CD4-positive, alpha-beta T cell treated with Interleukin-15 for 1 hour (primary cell): ENCODE data around the gene THOC7.

Experiments
- DNase-seq: peaks from one replicate; pipeline ENCODE4 v3.0.0-alpha.2; 2020

THOC7 gene

DNA sequence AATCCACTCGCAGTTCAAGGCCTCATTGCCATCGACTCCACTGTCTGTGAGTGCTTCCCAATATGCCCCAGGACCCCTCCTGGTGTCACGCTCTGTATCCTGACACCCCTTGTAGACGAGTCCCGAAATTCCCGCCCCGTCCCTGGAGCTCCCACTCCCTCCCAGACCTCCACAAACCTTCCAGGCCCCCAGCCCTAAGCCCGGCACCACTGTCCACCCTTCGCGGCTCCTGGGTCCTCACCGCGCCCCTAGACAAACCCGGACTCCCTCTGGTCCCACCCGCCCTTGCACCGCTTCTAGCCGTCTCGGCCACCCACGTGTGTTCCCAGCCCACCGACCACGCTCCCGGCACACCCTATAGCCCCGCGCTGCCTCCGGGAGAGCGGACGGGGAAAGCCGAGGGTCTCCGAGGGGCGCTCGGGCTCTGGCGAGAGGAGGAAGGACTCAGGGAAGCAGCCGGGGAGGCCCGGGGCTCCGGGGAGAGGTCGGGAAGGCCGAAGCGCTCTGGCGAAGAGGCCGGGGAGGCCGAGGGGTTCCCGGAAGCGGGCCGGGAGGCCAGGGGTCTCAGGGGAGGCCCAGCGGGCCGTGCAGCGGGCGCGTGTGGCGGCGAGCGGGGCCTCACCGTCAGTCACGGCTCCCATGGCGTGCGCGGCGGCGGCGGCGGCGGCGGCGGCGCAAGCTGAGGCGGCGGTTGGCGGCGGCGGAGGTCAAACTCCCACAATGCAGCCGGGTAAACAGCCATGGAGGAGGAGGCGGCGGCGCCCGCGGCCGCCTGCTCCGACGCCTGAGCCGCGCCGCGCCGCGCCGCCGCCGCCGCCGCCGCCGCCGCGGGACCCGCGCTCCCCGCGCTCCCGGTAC is at the start of gene THOC7, which contains the start of gene ATXN7:
TSS of gene THOC7 (minus strand) at position 656 of the 858 bp plus-strand sequence. CDS start at position 641, 15 bp downstream.
TSS of gene ATXN7 (plus strand) at position 718 of the 858 bp plus-strand sequence. CDS start 48,732 bp downstream, outside the sequence.
- DNase-seq = peak; percentile 72

DNA sequence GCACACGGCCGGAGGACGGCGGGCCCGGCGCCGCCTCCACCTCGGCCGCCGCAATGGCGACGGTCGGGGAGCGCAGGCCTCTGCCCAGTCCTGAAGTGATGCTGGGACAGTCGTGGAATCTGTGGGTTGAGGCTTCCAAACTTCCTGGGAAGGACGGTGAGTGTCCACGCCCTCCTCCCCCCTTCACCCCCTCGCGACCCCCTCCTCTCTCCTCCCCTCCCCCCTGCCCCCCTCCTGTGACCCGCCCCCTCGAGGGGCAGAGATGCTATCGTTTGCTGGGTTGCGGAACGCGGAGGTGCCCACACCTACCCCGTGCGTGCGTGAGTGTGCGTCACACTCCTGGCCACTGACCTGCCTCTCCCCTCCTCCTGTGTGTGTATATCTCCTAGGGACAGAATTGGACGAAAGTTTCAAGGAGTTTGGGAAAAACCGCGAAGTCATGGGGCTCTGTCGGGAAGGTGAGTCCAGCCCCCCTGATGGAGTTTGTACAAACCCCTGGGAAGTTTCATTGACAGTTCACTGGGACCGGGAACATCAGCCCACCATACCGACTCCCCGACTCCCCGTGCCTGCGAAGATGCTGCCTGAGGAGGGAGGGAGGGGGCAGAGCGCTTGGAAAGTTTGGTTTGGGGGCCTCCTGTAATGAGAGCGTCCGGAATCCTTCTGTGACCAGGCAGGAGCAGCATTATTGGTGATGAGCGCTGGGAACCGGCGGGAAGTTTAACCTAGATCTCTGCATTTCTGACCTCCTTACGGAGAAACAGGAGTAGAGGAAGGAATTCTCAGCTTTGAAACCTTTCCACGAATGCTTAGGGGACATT is 49.4 kb upstream of the THOC7 start:
- DNase-seq = peak; percentile 70

DNA sequence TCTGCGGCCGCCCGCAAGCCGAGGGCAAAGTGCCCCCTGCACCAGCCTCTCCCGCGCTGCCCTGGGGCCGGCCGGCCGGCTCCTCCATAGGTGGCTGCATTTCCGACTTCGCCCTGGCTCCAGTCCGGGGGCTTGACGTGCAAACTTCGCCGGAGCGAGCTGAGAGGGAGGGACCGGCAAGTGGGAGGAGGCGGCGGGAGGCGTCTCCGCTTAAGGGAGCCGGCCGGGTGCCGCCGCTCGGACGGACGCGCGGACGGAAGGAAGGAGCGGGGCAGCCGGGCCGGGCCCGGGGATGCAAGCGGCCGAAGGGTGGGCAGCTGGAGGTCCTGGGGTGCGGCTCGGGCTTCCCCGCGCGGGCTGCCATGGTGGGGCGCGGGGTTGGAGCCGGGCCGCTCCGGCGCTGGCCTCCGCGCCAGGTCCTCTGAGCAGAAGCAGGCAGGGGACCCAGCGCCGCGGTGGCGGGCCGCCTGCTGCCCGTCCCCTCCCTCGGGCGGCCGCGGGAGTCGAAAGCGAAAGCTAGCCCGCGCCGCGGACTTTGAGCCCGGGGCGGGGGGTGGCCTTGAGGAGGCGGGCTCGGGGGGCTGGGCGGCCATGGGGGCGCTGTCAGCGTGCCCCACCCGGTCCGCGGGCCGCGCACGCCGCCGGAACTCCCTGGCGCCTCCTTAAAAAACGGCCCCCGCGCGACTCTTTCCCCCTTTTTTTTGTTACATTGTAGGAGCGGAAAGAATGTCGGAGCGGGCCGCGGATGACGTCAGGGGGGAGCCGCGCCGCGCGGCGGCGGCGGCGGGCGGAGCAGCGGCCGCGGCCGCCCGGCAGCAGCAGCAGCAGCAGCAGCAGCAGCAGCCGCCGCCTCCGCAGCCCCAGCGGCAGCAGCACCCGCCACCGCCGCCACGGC is 48.5 kb upstream of the THOC7 start, which contains the start of gene SCAANT1:
TSS of gene SCAANT1 (minus strand) at position 511 of the 895 bp plus-strand sequence.
- DNase-seq = peak; percentile 85

DNA sequence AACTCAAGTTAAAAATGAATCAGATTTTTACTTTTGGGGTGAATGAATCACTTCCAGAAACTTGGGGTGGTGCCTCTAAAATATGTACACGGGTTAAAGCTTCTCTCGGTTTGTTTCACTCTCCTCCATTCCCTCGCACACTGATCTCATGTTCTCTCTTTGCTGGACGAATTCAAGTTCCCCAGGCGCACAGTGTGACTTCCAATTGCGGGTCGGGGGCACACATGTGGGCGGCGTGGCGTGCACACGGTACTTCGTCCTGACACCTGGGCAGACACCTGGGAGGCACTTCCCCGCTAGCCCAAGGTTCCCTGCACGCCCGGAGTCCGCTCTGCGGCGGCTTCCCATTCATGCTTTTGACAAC is 47.9 kb upstream of the THOC7 start:
- DNase-seq = no peak

DNA sequence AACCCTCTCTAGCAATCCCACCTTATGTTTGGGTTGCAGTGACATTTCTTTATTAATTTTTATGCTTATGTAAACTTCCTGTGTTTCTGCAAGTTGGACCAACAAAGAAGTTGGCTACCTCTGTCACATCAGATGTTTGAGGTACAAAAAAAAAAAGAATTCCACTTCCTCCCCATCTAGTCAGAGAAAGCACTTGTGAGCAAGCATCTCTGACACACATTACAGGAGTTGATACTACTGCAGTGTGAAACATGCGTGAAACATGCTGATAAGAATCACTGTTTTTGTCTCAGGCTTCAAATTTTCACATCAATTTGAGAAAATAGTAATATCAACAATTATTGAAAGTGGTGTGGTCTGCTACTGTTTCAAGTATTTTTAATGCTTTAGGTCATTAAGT is 47.3 kb upstream of the THOC7 start:
- no peak for DNase-seq

DNA sequence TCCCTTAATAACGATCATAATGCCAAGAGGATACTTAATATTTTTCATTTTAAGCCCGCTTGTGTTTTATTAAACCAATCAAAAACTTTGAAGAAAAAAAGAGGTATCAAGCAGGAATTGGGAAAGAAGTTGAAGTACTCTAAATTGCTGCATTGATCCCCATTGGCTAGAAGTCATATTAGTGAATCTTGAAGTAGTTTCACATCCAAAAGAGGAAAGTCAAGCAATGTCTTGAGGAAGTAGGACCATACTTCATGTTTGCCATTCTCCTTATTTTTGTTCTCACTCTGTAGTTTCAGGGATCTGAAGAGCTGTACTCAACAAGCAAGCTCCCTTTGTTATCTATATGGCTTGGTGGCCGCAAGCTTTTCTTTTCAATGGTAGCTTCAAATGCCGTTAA is 46.4 kb upstream of the THOC7 start:
- DNase-seq = no peak

DNA sequence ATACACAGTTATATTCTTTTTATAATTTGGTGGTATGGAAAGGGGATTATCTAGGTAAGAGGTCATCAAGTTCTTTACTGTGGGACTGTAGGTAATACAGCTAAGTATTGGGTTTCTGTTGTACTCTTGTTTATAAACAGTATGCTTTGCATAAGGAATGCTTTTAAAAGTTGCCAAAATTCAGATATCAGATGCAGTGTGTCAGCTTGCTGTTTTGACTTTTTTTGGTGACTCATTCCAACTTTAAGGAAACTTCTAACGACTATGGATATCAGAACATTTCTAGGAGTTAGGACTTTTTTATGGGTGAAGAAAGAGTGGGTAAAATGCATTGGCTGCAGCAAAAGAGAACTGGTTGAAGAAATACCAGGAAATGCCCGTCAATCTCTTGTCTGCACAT is 45.8 kb upstream of the THOC7 start:
- no peak for DNase-seq

DNA sequence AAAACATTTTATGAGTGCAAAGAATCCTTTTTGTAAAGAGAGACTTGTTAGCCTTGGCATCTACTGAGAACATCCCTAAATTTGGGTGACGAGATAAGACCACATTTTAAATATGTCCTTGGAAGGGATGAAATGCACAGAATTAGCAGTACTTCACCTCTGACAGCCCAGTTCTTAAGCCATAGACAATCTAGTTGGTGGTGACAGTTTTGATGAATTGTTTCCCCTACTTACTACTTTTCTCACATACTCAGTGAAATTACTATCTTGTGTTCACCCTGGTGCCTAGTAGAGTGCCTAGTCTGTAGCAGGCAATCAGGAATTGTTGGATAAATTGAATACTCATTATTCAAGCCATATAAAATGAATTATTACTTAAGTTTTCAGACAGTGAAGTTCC is 45.2 kb upstream of the THOC7 start:
- no peak for DNase-seq

DNA sequence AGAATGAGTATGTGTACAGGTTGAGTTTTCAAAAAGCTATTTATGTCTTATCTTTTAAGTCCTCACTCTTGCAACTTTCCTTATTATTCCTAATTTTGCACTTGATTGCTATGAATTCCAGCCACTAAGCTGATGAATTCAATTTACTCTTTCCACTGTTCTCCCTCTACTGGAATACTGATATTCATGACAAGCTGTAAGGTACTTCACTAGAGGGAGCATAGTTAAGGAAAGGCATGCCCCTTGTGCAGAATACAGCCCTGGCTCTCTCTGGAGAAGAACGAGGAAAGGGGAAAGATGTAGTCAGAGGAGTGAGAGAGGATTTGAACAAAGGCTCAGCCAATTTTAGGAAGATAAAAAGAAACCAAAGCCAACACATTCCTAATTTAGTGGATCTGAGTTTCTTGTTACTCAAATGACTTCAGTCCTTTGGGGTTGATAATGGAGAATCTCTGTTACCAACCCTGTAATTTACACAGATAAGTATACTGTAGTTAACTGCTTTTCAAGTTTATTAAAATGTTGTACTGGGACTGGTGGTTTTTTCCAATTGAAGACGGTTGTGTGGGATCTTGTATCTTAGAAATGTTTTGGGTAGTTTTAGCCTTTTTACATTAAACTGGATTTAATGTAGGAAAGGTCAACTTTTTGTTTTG is 44.6 kb upstream of the THOC7 start:
- no peak for DNase-seq

DNA sequence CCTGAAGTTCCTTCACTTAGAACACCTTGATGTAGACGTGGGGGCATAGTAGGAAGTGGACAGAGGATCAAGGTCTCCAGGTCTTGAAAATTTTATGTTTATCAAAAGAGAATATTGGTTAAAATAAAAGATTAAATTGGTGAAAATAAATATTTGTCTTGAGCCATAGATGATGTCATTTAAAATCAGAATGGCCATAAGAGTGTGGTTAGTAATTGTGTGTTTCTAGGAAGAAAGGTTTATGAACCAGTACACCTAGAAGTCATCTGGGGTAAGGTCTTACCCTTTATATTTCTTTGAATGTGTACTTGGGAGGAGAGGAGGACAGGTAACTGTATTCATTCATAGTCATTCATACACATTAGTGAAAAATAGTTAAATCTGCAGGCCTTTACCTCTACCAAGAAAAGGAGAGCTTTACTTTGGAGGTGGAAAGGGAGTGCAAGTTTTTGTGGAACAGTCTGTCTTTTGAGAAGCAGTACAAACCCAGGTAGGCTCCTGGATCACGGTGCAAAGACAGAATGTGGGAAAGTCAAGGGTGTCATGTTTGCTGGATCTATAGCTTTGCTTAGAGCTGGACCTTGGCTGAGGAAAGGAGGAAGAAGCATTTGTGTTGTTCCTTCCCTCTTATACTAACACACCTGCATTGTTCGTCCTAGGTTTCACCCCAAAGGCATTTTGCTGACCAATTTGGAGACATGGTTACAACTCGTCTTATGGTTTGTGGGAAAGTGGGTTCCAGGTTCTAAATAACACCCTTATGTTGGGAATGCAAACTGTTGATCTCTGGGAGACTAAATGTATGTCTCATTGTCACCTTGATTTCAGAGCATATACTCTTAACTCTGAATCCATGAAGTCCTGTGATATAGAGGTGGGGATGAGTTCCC is 42.4 kb upstream of the THOC7 start:
- no peak for DNase-seq

DNA sequence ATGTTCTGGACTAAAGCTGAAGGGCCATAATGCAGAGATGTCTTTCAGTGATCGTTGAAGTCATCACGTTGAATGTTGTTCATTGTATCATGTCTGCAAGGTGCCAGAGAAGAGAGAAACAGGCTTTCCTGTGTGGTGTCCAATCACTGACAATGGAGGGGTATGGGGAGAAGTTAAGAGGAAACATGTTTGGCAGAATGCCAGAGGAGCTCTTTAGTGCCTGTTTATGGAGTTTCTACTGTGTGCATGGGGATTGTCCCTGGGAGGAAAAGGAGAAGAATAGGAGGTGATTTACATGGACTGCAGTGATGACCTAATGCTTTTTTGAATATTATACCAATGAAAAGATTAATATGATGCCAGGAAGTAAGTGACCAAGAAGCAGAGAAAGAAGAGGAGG is 36.9 kb upstream of the THOC7 start:
- no peak for DNase-seq

DNA sequence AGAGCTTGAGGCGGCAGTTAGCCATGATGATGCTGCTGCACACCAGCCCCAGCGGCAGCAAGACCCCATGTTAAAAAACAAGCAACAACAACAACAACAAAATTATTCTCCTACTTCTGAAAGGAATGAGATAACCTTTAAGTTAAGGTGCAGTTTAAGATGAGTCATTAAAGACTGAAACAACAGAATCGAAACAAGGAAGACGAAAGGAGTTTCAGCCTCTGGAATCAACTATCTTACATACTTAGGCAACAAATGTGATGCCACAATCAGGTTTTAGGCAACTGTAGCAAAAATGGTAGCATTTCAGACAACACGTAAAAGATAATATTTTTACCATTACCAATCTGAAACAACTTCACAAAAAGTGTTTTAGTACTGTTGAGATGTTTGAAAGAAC is 36.4 kb upstream of the THOC7 start:
- DNase-seq = no peak

DNA sequence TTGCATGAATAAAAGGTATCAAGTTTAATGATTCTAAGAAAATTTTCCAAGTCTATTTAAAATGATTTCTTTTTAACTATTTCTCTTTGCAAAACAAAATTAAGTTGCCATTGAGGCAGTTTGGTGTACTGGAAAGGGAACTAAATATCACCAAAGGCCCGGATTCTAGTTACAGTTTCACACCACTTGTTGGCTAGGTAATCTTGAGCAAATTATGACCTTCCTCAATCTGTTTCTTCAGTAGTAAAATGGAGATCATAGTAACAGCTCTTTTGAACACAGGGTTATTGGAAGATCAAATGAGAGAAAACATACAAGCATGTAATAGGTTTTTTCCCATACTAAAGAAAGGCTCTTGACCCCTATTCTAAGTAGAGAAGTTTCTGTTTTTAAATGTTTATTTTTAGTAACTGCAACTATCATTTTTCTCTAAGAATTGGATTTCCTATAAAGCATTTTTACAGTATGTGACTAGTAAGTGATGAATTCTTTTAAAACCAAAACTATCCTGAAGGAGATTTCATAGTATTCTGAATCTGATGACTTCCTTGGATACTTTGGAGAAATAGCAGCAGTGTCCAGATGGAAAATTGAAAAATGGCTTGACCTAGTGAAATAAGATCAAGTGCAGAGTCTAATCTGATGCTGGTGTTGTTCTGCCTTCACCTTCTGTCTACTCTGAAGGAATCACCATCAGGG is 32.9 kb upstream of the THOC7 start:
- DNase-seq = no peak

DNA sequence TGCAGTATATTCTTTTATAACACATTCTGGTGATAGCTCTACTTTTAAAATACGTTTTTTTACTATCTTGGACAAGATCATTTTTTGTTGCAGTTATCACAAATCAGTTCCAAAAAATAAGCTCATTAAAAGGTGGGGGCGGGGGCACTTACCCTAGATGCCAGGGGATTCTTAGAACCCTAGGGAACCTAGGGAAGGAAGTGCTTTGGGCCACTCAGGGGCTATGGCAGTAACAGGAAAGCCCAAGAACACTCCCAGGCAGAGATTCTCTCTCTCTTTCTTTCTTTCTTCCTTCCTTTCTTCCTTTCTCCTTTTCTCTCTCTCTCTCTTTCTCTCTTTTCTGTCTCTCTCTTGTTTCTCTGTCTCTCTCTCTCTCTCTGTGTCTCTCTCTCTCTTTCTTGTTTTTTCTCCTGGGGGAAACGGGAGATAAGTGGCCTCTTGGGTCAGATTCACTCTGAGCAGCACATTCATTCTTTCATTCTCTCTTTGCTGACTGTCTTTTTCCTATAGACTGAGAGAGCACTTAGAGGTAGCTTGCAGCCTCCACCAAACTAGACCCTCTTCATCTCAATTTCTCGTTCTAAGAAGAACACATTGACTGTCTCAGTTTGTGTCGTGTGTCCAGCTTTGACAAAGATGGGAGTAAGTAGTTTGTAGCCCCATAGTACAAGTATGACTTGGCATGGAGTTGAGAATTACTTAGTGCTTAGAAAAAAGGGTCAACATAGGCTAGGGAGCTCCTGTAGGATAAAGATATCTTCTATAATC is 32.0 kb upstream of the THOC7 start:
- DNase-seq = no peak

DNA sequence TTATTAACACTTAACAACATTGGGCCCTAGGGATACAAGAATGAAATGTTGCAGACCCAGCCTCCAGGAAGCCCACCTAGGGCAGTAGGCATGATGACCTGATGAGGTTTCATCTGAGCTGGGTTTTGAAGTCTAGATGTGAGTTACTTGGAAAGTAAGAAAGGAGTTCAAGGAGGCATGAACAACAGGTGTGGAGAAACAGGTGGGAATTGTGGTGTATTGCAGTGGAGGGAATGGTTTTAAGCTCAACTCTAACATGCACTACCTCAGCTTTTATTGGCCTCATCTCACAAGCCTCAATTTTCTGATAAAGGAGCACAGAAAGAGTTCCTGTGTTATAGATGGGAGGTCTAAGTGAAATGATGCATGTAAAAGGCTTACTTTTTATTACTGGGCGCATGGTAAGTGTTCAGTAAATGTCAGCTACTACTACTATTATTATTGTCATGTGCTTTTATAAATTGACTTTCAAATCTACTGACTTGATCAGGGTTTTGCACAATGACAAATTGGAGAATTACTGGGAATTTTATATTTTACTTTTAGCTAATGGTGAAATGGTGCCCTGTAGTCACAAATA is 29.3 kb upstream of the THOC7 start:
- DNase-seq = no peak

DNA sequence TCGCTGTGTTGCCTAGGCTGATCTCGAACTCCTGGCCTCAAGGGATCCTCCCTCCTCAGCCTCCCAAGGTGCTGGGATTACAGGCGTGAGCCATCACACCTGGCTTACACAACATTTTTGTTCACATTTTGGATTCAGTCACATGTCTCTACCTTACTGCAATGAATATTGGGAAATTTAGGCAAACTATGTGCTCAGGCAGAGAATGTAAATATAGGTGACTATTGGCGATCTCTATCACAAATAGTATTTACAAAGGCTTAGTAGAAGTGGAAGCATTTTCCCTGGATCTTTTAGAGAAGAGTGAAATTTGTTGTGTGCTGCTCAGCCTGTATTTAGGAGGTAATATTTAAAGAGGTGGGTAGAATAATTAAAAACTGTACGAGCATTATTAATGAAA is 27.9 kb upstream of the THOC7 start:
- DNase-seq = no peak

DNA sequence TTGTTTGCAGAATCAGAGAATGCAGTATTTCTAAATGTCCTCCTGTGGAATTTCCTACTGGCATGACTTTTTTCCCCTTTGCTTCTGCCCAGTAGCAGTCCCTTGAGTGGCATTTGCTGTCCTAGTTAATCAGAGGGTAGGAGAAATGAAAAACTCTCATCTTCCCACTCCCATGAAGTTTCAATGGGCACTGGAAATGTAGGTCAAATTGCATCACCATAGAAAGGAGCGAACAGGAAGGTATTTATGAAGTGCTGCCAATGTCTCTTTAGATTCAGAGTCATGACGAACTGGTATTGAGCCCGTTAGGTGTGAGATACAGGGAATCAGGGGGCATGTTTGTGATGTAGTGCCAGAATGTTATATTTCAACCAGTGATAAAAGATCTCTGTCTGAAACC is 23.3 kb upstream of the THOC7 start:
- no peak for DNase-seq

DNA sequence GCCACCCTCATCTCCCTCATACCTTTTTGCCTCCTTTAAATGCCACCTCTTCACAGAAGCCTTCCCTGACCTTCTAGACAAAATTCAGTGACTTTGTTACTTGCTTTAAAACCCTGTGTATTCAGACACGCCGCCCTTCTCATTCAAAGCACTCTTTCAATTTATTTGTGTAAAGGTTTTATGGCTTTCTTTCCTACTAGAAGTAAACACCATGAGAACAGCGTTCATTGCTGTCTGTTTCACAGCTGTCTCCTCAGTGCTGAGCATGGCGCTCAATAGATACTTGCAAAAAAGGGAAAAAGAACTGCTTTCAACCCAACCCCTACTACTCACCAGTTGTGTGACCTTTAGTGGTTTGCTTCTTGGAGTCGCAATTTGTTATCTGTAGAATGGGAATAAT is 17.0 kb upstream of the THOC7 start:
- no peak for DNase-seq

DNA sequence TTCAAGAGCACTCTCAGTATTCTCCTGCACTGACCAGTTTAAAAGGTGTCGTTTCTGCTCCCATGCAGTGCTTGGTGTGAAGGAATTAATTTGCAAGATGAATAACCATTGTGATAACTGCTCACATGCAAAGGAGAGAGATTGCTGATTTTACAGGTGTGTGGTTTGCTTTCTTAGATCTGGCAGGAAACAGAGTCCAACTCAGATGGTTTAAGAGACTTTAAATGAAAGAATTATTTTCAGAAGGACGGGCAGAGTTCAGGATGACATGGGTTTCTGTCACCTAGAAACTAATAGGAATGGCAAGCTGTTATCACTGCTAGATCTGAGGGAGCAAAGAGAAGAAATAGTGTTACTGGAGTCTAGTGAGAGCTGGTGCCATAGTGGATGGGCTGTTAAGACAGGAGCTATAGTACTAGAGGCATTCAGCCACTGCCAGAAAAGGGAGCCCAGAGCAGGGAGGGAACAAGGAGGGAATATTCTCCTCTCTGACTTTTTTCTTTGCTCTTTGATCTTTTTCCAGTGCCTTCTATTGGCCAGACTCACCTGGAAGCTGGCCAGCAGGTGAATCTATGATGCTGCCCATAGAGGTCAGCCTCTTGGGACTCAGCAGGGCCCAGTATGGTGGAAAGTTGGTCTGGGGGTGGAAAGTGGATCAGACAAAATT is 14.9 kb upstream of the THOC7 start:
- DNase-seq = no peak
